ENCODE measurements around the gene SHROOM4. TPM values are rescaled to one million over a fixed set of nuclear protein-coding genes. Genes with fewer than 3 reads are reported as not detected.

SHROOM4 gene
- total RNA-seq, 2 experiments from 2014 or later, result not detected

- ChIA-PET CTCF (no interaction called here), POLR2A (no interaction called here)
- H3K36me3 Mint-ChIP-seq (ENCODE audit: low read depth), result no peaks in the 10 kb centered on the region
- H3K4me3 Mint-ChIP-seq, result no peak overlapping the region
- H3K27me3 Mint-ChIP-seq, result peaks cover 35% of the 10 kb centered on the region
- H3K27ac Mint-ChIP-seq, result no peak overlapping the region
- H3K4me1 Mint-ChIP-seq, result peaks cover 2% of the 10 kb centered on the region
- no peaks in the 10 kb centered on the region for H3K9me3 Mint-ChIP-seq
- DNase-seq, result no peak
These were observed 707 bp upstream of the SHROOM4 start for GRCh38 chrX:50814701-50815100.

DNA sequence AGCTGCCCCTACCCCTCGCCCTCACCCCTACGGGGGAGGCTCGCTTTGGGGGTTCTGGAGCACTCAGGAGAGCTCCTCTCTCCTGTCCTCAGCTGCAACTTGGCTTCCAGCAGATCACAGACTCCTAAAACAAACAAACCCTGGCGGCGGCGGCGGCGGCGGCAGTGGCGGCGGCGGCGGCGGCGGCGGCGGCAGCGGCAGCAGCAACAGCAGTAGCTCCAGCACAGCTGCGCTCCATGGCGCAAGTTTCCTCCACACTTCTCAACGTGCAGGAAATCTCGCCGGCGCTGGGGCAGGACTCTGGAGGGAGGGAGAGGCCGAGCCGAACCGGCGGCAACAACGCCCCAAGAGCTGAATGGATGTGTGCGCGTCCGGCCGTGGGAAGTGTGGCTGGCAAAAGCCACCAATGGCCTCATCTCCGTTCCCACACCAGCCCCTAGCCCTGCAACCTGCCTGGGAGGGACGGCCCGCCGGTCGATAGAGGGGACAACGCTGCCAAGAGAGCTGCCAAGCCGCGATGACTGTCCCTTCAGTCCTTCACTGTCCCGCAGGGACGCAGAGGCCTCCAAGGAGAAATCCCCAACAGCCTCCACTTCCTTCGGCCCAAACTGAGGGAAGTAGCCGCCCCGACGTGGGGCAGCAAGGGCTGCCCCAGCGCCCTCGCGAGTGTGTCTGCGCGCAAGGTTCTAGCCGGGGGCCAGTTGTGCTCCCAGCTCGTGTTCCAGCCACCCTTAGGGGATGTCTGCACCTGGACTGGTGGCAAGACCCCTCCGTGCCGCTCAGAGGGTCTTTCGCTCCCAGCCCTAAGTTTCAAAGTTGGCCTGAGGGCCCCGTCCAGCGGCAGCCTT is 775 bp downstream of the SHROOM4 start:
- Mint-ChIP-seq H3K4me1 (peaks cover 2% of the 10 kb centered on the region), H3K9me3 (no peaks in the 10 kb centered on the region), H3K36me3 (ENCODE audit: low read depth) (no peaks in the 10 kb centered on the region), H3K4me3 (no peak overlapping the region), H3K27me3 (peaks cover 35% of the 10 kb centered on the region), H3K27ac (no peak overlapping the region)
- ChIA-PET CTCF (no interaction called here), POLR2A (no interaction called here)
- DNase-seq, result no peak

DNA sequence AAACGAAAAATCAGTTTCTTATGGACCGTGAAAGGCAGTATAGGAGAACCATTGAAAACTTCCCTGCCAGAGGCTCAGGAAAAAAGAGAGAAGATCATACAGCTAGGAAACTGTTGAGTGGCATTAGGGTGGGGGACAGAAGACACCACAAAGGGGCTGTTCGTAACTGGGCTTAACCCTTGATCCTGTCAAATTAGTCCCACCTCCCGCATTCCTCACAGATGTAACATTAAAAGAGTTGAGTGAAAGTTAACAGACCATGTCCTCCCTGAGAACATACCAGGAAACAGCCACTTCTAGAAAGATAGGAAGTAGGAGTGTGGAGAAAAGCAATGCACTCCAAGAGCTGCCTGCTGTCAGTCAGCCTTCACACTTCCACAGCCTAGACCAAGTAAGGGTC is 8.7 kb downstream of the SHROOM4 start:
- Mint-ChIP-seq H3K36me3 (ENCODE audit: low read depth) (no peaks in the 10 kb centered on the region), H3K27me3 (peaks cover 1% of the 10 kb centered on the region), H3K4me3 (no peak overlapping the region), H3K27ac (no peak overlapping the region), H3K4me1 (no peaks in the 10 kb centered on the region), H3K9me3 (no peaks in the 10 kb centered on the region)
- ChIA-PET POLR2A (no interaction called here), CTCF (no interaction called here)
- DNase-seq, result no peak

DNA sequence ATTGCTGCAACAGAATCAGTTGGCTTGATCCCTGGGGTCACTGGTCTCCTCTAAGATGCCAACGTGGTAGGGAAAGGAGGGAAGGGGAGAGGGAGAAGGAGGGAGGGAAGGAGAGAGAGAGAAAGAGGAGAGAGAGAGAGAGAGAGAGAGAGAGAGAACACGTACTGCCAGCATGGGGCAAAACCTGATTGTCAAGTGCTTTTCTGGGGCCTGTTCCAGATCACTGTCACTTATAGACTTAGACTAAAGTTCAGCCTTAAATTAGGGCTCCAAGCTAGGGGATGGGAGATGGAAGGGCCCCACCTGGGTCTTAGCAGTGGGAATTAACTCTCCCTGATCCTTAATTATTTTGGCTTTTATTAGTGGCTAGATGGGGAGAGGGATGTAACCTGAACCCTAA is 12.9 kb downstream of the SHROOM4 start:
- Mint-ChIP-seq H3K4me3 (no peak overlapping the region), H3K36me3 (ENCODE audit: low read depth) (no peaks in the 10 kb centered on the region), H3K4me1 (no peaks in the 10 kb centered on the region), H3K9me3 (no peaks in the 10 kb centered on the region), H3K27me3 (peaks cover 4% of the 10 kb centered on the region), H3K27ac (no peak overlapping the region)
- DNase-seq, result no peak
- CTCF ChIA-PET, result no interaction called here
- POLR2A ChIA-PET, result no interaction called here

DNA sequence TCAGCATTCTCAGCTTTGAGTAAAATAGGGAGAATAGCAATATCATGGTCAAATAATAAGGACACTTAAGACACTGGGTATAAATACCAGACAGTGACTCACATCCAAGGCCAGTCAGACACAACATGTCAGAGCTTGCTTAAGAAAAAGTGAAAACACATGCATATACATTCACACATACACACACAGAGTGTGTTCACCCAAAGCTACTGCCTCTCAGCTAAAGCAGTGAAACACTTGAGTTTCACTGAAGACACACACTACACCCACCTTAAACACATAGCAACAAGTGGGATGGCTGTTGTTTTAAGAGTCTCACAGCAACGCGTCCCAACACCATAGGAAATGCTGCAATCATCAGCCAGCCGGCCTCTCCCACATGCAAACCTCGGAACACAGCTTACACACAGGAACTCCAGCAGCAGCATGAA is 14.4 kb downstream of the SHROOM4 start:
- CTCF ChIA-PET, result interaction anchor here (1.4 kb wide), 1 partner anchor 15 kb away, joined by 3 read pairs; no protein-coding TSS in a partner anchor
- no peaks in the 10 kb centered on the region for H3K36me3 Mint-ChIP-seq (ENCODE audit: low read depth)
- peaks cover 4% of the 10 kb centered on the region for H3K27me3 Mint-ChIP-seq

DNA sequence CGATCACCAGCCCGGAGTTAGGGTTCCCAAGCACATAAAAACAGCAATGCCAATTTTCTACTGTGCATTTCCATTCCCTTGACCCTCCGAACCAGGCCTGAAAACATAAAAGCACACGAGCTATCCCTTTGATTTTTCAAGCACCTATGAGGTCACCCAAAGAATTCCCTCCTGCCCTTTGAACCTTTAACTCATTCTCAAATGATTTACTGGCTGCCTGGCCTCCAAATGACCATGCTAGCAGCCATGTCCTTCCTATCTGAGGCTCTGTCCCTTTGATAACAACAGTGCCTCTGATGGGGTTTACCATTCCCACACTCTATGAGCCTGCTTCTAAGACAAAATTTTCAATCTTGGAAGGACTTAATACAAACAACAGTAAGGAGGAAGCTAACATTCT is 15.2 kb downstream of the SHROOM4 start:
- no peak for DNase-seq
- H3K4me3 Mint-ChIP-seq, result no peak overlapping the region
- H3K9me3 Mint-ChIP-seq, result no peaks in the 10 kb centered on the region
- peaks cover 4% of the 10 kb centered on the region for H3K27me3 Mint-ChIP-seq
- no peaks in the 10 kb centered on the region for H3K4me1 Mint-ChIP-seq
- H3K36me3 Mint-ChIP-seq (ENCODE audit: low read depth), result no peaks in the 10 kb centered on the region
- CTCF ChIA-PET, result no interaction called here
- POLR2A ChIA-PET, result no interaction called here
- no peak overlapping the region for H3K27ac Mint-ChIP-seq

More for the DNA sequence above, 14.4 kb downstream of the SHROOM4 start:
- POLR2A ChIA-PET, result no interaction called here
- no peaks in the 10 kb centered on the region for H3K4me1 Mint-ChIP-seq
- DNase-seq, result no peak
- H3K27ac Mint-ChIP-seq, result no peak overlapping the region
- H3K9me3 Mint-ChIP-seq, result no peaks in the 10 kb centered on the region
- no peak overlapping the region for H3K4me3 Mint-ChIP-seq

GRCh38 chrX:50787099-50787498 is 26.9 kb downstream of the SHROOM4 start:
- no peaks in the 10 kb centered on the region for H3K27me3 Mint-ChIP-seq
- DNase-seq, result no peak
- H3K4me3 Mint-ChIP-seq, result no peak overlapping the region
- H3K27ac Mint-ChIP-seq, result no peak overlapping the region
- CTCF ChIA-PET, result no interaction called here
- POLR2A ChIA-PET, result no interaction called here
- H3K9me3 Mint-ChIP-seq, result no peaks in the 10 kb centered on the region
- no peaks in the 10 kb centered on the region for H3K4me1 Mint-ChIP-seq
- no peaks in the 10 kb centered on the region for H3K36me3 Mint-ChIP-seq (ENCODE audit: low read depth)

DNA sequence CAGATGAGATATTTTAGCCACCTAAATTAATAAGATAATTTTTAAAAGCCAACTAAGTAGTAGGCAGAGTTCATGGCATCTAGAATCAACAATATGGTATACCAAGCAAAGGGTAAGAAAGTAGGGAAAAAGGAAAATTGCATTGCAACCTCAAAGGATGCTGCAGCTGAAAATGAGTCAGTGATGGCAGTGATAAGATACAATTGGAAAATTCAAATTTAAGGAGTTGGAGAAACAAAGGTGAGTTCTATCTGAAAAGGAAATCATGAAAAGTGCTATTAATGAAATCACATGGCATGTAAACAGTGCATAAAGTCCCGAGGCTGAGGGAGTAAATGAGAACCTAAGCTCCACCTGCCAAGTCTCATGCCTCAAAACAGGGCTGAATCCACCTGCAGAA is 33.9 kb downstream of the SHROOM4 start:
- H3K4me3 Mint-ChIP-seq, result no peak overlapping the region
- DNase-seq, result no peak
- ChIA-PET CTCF (no interaction called here), POLR2A (no interaction called here)
- no peaks in the 10 kb centered on the region for H3K9me3 Mint-ChIP-seq
- no peaks in the 10 kb centered on the region for H3K36me3 Mint-ChIP-seq (ENCODE audit: low read depth)
- H3K27me3 Mint-ChIP-seq, result no peaks in the 10 kb centered on the region
- no peak overlapping the region for H3K27ac Mint-ChIP-seq
- H3K4me1 Mint-ChIP-seq, result no peaks in the 10 kb centered on the region

- H3K9me3 Mint-ChIP-seq, result no peaks in the 10 kb centered on the region
- no peak for DNase-seq
- CTCF ChIA-PET, result no interaction called here
These were observed 34.3 kb downstream of the SHROOM4 start for GRCh38 chrX:50779694-50780093.

DNA sequence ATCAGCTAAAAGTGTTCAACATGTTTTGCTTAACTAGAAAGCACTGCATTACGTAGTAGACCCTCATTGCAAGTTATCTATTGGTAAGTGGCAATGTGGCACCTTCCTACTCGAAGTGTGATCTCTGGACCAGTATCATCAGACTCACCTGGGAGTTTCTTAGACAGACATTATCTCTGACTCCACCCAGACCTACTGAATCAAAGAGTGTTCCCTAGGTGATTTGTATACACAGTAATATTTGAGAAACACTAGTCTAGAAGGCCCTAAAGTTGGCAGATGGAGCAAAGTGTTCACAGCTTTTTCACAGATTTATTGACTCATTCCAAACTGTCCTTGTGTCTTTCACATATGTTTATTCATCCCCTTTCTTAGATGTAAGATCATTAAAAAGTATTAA is 35.7 kb downstream of the SHROOM4 start:
- no peaks in the 10 kb centered on the region for H3K9me3 Mint-ChIP-seq
- no peaks in the 10 kb centered on the region for H3K27me3 Mint-ChIP-seq
- no peaks in the 10 kb centered on the region for H3K4me1 Mint-ChIP-seq
- H3K27ac Mint-ChIP-seq, result no peak overlapping the region
- POLR2A ChIA-PET, result no interaction called here
- H3K36me3 Mint-ChIP-seq (ENCODE audit: low read depth), result no peaks in the 10 kb centered on the region
- CTCF ChIA-PET, result no interaction called here
- no peak overlapping the region for H3K4me3 Mint-ChIP-seq
- no peak for DNase-seq

More at GRCh38 chrX:50779694-50780093, 34.3 kb downstream of the SHROOM4 start:
- Mint-ChIP-seq H3K27ac (no peak overlapping the region), H3K36me3 (ENCODE audit: low read depth) (no peaks in the 10 kb centered on the region), H3K4me3 (no peak overlapping the region), H3K4me1 (no peaks in the 10 kb centered on the region), H3K27me3 (no peaks in the 10 kb centered on the region)
- POLR2A ChIA-PET, result no interaction called here

DNA sequence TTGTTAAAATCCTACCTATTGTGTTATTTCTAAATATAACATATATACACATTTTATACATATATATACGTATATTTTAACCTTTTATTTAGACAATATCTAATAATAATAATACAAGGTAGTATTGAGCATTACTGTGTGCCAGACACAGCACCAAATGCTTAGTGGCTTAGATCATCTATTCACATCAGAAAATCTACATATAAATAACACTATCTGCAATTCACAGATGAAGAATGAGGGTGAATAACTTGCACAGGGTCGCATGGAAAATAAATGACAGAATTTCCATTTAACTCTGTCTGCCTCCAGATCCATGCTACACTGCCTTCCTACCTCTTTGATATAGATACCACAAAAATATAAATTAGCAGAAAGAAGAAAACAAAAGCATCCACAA is 37.7 kb downstream of the SHROOM4 start:
- Mint-ChIP-seq H3K36me3 (ENCODE audit: low read depth) (no peaks in the 10 kb centered on the region), H3K9me3 (no peaks in the 10 kb centered on the region), H3K4me1 (no peaks in the 10 kb centered on the region), H3K4me3 (no peak overlapping the region), H3K27ac (no peak overlapping the region), H3K27me3 (no peaks in the 10 kb centered on the region)
- POLR2A ChIA-PET, result no interaction called here
- no peak for DNase-seq
- CTCF ChIA-PET, result no interaction called here

DNA sequence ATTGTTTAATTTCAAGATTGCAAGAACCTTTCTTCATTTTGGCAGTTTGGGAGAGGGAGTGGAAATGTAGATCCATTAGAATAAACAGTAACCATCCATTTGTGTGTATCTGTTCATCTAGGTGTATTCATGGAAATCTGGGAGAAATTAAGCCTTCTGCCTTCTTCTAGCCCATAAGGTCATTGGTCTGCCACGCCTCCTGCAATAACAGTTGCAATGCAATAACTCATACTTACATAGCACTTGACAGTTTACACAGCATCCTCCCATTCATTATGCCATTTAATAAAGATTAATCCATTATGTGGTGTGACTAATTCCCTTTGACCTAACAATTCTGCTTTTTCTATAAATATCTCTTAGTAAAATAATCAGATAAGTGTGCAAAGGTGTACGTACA is 42.6 kb downstream of the SHROOM4 start:
- CTCF ChIA-PET, result no interaction called here
- Mint-ChIP-seq H3K27me3 (peaks cover 1% of the 10 kb centered on the region), H3K9me3 (no peaks in the 10 kb centered on the region), H3K4me1 (no peaks in the 10 kb centered on the region), H3K4me3 (no peak overlapping the region), H3K27ac (no peak overlapping the region), H3K36me3 (ENCODE audit: low read depth) (no peaks in the 10 kb centered on the region)
- DNase-seq, result no peak
- POLR2A ChIA-PET, result no interaction called here

DNA sequence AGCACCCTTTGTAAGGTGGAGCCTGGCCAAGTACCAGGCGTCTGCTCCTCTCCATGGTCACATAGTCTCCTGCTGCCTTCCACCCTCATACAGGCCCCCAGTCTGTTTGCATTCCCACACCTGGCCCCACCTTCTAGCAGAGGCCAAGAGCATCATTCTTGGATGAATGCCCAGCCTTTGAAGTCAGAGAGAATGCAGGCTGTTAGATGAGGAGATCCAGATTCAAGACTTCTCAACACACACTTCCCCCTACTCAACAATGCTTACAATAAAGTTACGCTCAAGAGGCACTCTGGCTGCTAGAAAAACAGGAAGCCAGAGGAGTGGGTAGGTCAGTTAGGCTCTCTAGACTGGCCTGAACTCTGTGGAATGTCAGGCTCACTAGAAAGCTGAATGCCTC is 43.3 kb downstream of the SHROOM4 start:
- Mint-ChIP-seq H3K9me3 (no peaks in the 10 kb centered on the region), H3K4me3 (no peak overlapping the region), H3K36me3 (ENCODE audit: low read depth) (no peaks in the 10 kb centered on the region), H3K4me1 (no peaks in the 10 kb centered on the region), H3K27me3 (peaks cover 5% of the 10 kb centered on the region), H3K27ac (no peak overlapping the region)
- ChIA-PET CTCF (no interaction called here), POLR2A (no interaction called here)
- DNase-seq, result no peak

DNA sequence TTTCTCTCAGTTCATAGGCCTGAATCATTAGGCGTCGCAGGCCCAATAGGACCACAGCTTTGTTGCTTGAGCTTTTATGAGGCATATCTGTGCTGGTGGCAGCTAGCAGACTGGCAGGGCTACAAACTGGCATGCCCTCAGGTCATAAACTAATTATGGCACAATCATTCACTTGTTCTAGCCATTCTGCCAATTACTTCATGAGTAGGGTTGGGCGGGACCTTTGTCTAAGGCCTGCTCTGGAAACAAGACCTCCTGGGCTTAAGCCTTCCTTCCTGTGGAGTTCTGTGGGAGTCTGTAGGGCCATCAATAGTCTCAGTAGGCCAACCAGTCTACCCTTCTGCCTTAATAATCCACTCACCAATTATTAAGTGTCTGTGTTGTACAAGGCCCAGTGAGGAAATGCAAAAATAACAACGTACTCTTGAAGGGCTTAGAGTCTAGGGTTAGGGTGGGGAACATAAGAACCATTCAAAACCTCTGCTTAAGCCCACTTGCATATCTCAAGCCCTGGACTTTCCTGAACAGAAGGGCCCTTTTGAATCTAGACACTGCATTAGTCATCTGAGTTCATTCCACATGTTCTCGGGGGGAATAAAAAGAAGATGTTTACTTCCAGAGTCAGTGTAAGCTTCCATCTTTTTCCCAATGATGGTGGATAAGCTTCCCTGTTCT is 44.5 kb downstream of the SHROOM4 start:
- no peaks in the 10 kb centered on the region for H3K4me1 Mint-ChIP-seq
- no peak for DNase-seq
- H3K27me3 Mint-ChIP-seq, result peaks cover 5% of the 10 kb centered on the region
- H3K4me3 Mint-ChIP-seq, result no peak overlapping the region
- ChIA-PET CTCF (interaction anchor here (0.6 kb wide), 1 partner anchor 133 kb away, joined by 3 read pairs; no protein-coding TSS in a partner anchor), POLR2A (no interaction called here)
- no peaks in the 10 kb centered on the region for H3K36me3 Mint-ChIP-seq (ENCODE audit: low read depth)
- H3K27ac Mint-ChIP-seq, result no peak overlapping the region
- H3K9me3 Mint-ChIP-seq, result no peaks in the 10 kb centered on the region
